GM19099 (cell line): Measurements from ENCODE around the gene CPVL.

Experiments
- POLR2A ChIP-seq: IDR thresholded peaks from 3 replicates; pipeline ENCODE4 v1.6.1; 2011; ENCODE audit warnings: low read depth; ENCODE audit not compliant: insufficient read length; ENCODE audit errors: extremely low read depth

The CPVL gene

DNA sequence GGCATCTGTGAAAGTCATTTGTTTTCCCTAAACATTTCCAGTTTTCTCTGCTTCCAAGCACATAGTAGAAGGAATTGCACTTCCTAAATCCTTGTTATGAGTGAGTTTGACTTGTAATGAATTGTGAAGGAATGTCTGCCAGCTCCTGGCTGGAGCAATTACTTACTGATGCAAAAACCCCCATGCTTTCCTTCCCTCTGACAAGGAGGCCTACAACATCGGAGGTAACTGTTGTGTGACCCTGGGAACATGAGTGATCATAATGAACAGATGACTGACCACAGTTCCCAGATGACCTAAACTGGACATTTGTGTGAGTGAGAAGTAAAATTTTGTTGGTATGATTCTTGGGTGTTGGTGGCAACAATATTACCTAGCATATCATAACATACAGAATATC lies 21.4 kb upstream of the CPVL start:
- TF ChIP-seq POLR2A, result no peak

DNA sequence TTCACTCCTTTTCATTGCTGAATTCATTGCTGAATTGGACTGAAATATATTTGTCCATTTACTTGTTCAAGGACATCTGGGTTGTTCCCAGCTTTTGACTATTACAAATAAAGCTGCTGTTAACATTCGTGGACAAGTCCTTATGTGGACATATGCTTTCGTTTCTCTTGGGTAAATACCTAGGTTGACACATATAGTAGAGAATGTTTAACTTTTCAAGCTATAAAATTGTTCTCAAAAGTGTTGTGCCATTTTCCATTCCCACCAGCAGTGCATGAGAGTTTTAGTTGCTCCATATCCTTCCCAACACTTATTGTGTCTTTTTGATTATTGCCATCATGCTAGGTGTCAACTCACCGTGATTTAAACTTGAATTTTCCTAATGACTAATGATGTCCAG lies 17.5 kb upstream of the CPVL start:
- TF ChIP-seq POLR2A, result no peak

DNA sequence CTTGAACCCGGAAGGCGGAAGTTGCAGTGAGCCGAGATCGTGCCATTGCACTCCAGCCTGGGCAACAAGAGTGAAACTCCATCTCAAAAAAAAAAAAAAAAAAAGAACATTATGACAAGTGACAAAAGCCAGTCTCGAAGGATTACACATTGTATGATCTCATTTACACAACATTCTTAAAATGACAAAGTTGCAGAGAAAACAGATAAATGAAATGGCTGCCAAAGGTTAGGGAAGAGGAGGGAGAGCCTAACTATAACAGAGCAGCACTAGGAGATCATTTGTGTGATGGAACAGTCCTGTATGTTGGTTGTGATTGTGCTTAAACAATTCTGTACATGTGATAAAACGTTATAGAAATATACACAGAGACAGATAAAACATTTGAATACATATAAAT lies 16.2 kb upstream of the CPVL start:
- no peak for TF ChIP-seq POLR2A

DNA sequence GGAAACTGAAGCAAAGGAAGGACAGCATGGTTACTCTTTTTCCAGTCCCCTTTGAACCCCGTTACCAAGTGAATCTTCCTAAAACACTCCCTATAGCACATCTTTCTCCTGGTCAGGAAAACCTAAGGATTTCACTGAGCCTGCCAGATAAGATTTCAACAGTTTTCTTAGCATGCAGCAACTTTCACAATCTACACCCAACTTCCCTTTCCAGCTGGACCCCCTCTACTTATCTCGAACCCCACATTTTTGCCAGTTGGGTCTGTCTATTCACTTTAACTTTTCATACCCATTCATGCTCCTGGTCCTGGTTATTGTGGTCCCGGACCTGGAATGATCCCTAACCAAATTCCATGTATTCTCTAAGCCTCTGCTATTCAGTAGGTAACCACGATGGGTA lies 14.9 kb upstream of the CPVL start:
- TF ChIP-seq POLR2A, result no peak

DNA sequence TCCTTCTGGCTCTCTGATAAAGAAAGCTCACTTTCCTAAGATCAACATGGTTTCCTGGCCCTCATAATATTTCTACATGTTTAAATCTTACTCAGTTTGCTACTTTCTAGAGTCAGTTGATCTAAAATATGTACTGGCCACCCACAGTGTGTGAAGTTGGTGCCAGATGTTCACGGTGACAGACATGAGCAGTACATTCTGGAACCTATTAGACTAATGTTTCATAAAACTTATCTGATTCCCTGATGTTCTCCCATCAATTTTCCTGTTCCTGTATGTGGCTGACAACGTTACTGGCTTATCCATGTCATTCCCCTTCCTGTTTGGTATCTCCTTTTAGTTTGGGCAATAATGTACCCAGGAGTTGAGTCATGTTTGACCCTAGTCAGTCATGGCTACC lies 13.7 kb upstream of the CPVL start:
- TF ChIP-seq POLR2A, result no peak

DNA sequence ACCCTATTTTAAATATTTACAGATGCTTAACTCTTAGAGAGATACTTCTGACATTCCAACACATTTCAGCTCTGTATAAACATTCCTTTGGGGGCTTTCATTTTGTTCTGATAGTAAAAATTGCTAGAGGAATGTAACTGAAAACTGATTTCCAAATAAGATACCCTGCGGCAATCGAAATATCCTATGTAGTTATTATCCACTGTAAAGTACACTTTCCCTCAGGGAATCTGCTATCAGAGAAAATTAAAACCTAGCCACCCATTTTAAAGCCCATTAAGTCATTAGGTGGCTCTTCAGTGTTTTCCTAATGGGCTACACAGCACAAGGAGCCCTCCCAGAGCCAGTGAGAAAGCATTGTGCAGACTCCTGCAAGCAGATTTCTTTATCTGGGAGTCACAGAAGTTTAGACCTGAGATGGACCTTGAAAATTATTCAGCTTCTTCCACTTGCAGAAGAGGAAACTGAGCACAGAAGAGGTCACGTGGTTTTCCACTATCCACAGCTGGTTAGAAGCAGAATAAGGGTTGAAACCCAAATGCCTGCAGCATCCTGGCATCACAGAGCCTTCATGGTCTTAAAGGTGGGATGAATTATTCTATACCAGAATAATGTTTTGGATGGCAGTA lies 12.6 kb upstream of the CPVL start:
- no peak for TF ChIP-seq POLR2A

DNA sequence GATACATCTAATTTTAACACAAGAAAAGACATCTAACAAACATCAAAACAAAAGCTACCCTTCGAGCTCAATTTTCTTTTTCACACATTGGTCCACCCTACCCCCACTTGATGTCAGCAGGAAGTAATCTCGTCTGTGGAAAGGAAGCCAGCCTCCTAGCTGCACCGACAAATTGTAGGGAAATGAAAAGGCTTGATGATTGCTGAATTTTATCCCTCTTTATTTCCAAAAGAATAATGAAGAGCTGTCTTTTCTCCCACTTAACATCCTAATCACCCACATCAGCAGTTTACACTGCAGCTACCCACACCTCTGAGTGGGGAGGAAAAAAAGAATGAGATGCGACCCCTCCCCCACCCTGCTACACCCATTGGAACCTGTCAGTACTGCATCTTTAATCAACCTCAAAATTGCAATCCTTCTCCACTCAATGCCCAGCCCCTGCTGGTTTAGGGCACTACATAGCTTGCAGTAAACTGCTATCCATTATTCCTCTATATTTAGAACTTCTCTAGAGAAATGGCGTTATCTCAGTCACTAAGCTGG lies 10.6 kb upstream of the CPVL start:
- TF ChIP-seq POLR2A, result no peak

DNA sequence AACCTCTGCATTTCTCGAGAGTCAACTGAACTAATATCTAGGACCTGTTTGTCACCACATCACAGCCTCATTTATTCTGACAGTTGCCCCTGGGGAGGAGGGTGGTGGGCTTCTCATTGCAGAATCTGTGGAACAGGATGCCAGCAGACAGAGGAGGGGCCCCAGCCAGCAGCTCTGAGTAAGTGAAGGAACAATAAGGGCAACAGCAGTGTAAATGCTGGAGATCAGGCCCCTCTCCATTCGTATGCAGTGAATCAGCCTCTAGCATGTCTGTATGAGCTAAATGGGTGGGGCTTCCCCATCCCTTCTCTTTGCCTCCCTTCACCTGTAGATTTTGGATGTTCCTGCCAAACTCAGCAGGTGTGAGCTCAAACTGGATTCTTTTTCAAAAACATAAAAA lies 7.7 kb upstream of the CPVL start:
- TF ChIP-seq POLR2A, result no peak

DNA sequence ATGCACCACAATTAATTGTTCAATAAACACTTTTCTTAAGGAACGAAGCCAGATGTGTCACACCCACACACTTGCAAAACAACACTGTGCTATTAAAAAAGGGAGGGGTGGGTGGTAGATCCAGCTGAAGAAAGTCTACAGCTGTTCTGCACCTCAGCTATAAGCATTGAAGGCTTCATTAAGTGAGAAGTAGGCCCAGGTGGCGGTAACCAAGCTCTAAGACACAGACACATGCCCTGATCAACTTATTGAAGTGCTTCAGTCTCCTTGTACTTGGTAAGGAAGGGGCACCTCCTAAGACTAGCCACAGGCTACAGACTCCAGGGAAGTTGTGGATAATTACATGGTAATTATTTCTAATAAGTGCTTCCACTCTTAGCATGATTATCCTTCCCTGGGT lies 4.5 kb upstream of the CPVL start:
- TF ChIP-seq POLR2A, result no peak

DNA sequence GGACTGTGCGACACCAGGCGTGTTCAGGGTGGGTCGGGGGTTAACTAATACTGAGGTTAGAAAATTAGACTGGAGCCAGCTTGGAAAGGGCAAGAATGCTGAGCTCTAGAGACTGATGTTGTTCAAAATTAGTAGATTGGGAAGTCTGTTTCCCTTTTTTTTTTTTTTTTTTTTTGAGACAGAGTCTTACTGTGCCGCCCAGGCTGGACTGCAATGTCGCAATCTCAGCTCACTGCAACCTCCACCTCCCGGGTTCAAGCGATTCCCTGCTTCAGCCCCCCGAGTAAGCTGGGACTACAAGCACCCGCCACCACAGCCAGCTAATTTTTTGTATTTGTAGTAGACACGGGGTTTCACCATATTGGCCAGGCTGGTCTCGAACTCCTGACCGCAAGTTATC lies 2.7 kb upstream of the CPVL start:
- no peak for TF ChIP-seq POLR2A

DNA sequence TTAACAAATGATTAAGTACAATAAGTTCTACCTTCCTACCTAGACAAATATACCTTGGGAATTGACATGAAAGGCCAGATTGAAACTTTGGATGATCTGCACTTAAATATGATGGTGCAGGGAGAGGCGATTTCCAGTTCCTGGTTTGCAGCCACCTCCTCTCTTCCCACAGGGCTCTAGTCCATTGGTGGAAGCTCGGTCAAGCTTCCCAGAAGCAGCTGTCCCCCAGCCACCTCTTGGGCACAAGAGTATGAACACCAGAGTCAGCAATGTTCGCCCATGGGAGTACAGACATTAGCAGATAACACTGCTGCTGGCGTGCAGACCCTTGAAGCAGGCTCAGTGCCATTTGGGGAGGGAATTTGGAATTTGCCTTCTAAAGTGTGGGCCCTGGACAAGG lies 1.5 kb upstream of the CPVL start:
- TF ChIP-seq POLR2A, result no peak

DNA sequence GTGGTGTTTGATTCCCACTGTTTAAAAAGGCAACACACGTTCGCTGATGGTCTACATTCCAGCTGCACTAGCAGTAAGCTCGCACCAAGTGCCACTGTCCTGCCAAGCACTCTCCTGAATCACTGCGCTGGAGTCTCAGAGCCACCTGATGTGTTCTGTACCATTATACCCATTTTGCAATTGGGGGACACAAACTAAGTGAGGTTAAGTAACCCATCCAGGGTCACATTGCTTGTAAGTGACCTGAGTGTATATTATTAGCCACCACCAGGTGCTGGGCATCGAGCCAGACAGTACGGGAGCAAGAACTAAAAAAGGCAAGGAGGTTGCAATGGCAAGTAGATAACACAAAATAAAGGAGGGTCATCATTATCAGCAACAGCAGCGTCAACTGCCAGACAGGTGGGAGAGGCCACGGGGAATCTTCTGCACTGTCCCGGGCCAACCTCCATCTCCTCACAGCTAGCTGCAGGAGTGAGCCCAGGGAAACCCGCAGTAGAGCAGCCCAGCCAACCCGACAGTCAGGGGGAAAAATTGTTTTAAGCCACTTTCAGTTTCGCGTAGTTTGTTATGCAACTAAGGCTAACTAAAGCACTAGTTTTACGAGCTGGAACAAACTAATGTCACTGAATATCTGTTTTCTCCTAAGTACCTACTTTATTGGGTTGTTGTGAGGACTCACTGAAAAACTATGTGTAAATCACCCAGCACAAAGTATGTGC lies 712 bp upstream of the CPVL start:
- TF ChIP-seq POLR2A, result no peak

DNA sequence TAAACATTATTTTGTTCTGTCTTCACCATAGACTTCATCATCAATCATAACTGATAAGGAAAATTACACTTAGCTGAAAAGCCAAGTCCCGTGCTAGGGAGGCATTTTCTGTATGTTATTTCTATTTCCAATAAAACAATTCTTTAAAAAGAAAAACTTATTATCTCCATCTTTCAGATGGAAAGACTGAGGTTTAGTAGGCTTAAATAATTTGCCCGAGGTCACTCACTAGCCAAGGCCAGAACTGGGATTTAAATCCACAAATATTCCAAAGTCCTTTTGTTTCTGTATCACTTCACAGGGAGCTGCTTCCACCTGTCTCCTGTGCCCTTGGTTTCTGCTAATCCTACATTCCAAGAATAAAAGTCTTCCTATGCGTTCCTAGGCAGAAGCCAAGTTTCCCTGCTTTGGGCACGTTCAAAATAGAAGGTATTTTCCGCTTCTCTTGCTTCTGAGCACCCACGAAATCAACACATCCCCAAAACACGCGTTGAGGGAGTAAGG lies 732 bp downstream of the CPVL start:
- no peak for TF ChIP-seq POLR2A

DNA sequence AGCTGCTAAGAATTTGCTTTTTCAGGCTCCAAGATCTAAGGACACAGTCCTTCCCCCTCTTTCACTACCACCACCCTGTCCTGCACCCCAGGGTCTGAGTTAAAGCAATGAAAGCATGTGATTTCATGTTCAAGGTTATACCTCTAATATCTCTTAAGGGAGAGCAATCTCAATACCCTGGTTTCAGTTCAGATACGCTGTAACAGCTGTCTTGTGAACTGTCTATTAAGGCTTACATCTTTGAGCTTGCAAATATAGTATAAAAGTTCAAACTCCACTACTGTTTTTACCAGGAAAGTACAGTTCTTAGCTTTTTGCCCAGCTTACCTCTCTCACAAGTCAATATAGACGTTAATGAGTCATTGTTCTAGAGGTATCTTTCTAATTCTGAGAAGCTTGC lies 2.6 kb downstream of the CPVL start:
- no peak for TF ChIP-seq POLR2A

DNA sequence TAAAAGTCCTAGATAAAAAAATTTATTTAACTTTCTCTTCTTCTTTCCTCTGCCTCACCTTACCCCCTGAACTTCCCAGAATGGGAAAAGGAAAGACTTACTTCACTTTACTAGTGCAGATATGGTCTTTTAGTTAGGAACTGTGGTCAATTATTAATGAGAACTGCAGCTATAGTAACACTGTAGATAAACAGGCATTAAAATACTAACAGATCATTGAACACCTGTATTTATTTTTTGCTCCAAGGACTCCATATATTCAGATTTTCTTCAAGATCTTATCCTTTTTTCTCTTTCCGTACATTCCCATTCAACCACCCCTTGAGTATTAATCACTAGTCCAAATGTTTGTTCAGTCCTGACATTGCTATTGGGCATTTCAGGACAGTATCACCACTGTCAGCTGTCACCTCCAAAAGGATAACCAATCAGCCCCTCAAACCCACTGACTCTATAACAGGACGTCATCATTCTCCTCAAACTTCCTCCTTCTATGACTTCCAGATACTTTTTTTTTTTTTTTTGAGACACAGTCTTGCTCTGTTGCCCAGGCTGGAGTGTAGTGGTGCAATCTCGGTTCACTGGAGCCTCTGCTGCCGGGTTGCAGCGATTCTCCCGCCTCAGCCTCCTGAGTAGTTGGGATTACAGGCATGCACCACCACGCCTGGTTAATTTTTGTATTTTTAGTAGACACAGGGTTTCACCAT lies 4.2 kb downstream of the CPVL start:
- no peak for TF ChIP-seq POLR2A

DNA sequence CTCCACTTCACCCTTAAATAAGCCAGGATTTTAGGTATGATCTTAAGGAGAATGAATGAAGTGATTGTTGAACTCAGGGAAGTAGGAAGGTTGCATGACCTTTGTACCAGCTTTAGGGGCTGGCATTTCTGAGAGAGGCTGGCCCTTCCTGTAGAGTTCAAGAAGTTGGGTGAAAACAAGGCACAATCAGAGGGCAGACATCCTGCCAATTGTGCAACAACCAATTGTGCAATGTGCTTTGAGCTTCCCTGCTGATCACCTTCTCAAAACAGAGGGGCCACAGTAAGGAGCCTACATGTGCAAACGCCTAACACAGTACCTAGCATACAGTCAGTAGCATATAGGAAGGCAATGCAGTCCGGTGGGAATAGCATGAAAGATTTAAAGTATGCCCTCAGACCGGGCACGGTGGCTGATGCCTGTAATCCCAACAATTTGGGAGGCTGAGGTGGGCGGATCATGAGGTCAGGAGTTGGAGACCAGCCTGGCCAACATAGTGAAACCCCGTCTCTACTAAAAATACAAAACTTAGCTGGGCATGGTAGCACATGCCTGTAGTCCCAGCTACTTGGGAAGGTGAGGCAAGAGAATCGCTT lies 5.4 kb downstream of the CPVL start:
- TF ChIP-seq POLR2A, result no peak

DNA sequence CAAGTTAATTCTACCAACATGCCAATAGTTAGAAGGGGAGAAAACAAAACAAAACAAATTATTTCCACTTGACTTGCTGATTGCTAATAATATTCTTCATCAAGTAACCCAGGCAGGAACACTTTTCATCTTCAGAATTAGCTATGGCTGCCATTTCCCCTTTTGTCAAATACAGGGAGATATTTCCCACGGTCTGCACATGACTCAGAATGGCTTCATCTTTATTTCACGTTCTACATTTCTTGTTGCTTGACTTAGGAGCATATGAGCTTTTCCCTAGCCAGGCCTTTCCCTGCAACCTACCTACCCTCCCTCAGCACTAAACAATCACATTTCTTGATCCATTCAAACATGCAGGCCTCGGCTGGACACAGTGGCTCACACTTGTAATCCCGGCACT lies 6.5 kb downstream of the CPVL start:
- TF ChIP-seq POLR2A, result no peak
